ENCODE data around the gene ABCC2.
"Not testable (repeated sequence)": the region's sequence is repeated elsewhere in the genome, so short reads cannot be mapped to it uniquely, and the experiment has no call there.

Gene ABCC2

GRCh38 chr10:99840859-99841258, 58.4 kb downstream of the ABCC2 start:
- ATAC-seq (replicated peaks); H3K4me3 Mint-ChIP-seq: not testable (repeated sequence)

GRCh38 chr10:99841746-99842145, 59.3 kb downstream of the ABCC2 start:
- H3K9me3 Mint-ChIP-seq = no peaks in the 10 kb centered on the region
- ATAC-seq (replicated peaks) = no peak
- H3K4me3 Mint-ChIP-seq = no peak overlapping the region
- no peak overlapping the region for H3K27ac Mint-ChIP-seq
- H3K4me1 Mint-ChIP-seq (ENCODE audit: low read depth in 2 of 2) = peaks cover 5 to 9% of the 10 kb centered on the region in 2 donors
- no peak for DNase-seq
- no peaks in the 10 kb centered on the region for H3K27me3 Mint-ChIP-seq
- H3K36me3 Mint-ChIP-seq (ENCODE audit: insufficient read depth) = no peaks in the 10 kb centered on the region

More at GRCh38 chr10:99840859-99841258, 58.4 kb downstream of the ABCC2 start:
- not testable (repeated sequence) for DNase-seq; H3K27me3 Mint-ChIP-seq; H3K9me3 Mint-ChIP-seq; H3K4me1 Mint-ChIP-seq (ENCODE audit: low read depth in 2 of 2); H3K27ac Mint-ChIP-seq; H3K36me3 Mint-ChIP-seq (ENCODE audit: insufficient read depth)

DNA sequence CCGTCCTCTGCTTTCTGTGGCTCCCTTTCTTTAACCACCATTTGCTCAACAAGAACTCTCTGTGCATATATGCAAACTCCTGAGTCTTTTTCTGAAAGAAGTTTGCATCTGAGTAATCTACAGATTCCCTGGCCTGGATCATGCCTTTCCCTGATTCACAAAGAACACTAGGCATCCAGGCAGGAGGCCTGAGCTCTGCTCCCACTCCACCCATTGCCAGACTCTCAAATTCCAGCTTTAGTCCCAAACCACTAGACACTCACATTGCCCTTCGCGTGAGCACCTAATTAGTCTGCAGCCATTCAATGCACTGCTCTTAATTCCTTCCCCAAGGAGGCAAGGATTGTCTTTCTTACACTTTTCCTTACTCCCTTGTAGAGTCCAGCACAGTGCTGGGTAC, 60.9 kb downstream of the ABCC2 start:
- Mint-ChIP-seq H3K4me1 (ENCODE audit: low read depth in 2 of 2) (peaks cover 5 to 9% of the 10 kb centered on the region in 2 donors), H3K4me3 (no peak overlapping the region), H3K36me3 (ENCODE audit: insufficient read depth) (no peaks in the 10 kb centered on the region), H3K27me3 (no peaks in the 10 kb centered on the region), H3K9me3 (no peaks in the 10 kb centered on the region), H3K27ac (no peak overlapping the region)
- ATAC-seq (replicated peaks) = no peak
- DNase-seq = no peak

- Mint-ChIP-seq H3K36me3 (ENCODE audit: insufficient read depth) (no peaks in the 10 kb centered on the region), H3K27ac (no peak overlapping the region), H3K9me3 (no peaks in the 10 kb centered on the region), H3K4me3 (no peak overlapping the region), H3K27me3 (no peaks in the 10 kb centered on the region), H3K4me1 (ENCODE audit: low read depth in 2 of 2) (peaks cover 5 to 9% of the 10 kb centered on the region in 2 donors)
- DNase-seq (no peak), ATAC-seq (replicated peaks) (no peak)
Measured at GRCh38 chr10:99844433-99844955, 62.1 kb downstream of the ABCC2 start.

DNA sequence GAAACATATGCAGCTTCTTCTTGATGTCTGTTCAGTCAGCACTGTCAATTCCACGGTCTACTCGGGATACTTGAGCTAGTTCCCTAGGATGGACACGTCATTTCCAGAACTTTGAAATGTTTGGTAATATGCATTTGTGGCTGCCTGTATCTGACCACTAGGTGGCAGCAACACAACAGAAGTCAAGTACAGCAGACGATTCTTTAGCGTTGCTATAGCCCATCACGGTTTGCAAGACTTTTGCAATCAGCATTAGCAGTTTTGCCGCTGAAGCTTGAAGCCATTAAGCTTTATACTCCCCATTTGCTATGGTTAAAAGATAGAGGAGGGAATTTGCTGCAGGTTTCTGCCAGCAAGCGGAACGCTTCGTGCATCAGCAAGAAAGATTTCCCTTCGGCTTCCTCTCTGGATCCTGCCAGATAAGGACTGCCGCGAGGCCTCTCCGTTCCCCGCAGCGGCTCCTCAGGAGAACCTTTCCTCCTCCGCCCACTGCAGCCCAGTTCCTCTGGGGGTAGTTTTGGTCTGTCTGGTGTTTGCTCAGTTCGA, 63.5 kb downstream of the ABCC2 start:
- peak; percentile 92 for ATAC-seq (replicated peaks)
- peak; percentile 61 to 68 (median 67) for DNase-seq
- Mint-ChIP-seq H3K4me3 (peak overlapping the region; percentile 21 to 45), H3K27me3 (no peaks in the 10 kb centered on the region), H3K36me3 (ENCODE audit: insufficient read depth) (no peaks in the 10 kb centered on the region), H3K27ac (no peak overlapping the region), H3K9me3 (no peaks in the 10 kb centered on the region), H3K4me1 (ENCODE audit: low read depth in 2 of 2) (peaks cover 5 to 9% of the 10 kb centered on the region in 2 donors)

GRCh38 chr10:99849057-99849456, 66.6 kb downstream of the ABCC2 start:
- Mint-ChIP-seq H3K4me1 (ENCODE audit: low read depth in 2 of 2) (peaks cover 5 to 9% of the 10 kb centered on the region in 2 donors), H3K9me3 (no peaks in the 10 kb centered on the region), H3K36me3 (ENCODE audit: insufficient read depth) (peaks cover under 1% of the 10 kb centered on the region), H3K27me3 (no peaks in the 10 kb centered on the region), H3K27ac (no peak overlapping the region), H3K4me3 (no peak overlapping the region)
- DNase-seq (no peak), ATAC-seq (replicated peaks) (no peak)

DNA sequence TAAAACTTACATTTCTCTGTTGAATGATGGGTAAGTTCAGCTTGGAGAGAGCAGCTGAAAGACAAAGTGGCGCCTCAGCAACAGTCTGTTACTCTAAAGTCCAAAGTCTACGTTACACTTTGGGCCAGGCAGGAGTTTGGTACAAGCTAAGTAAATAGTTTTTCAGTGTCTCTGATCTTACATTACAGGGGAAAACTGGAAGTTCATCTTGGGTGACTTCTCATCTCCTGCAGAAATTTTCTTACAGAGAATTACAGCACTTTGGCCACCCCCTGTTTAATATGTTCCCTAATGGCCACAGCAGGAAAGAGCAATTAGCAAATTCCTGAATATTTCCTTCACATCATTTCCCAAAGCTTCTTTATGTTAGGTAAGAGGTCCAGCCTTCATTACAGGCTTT, 67.1 kb downstream of the ABCC2 start:
- H3K27me3 Mint-ChIP-seq = no peaks in the 10 kb centered on the region
- ATAC-seq (replicated peaks) (no peak), DNase-seq (no peak)
- no peak overlapping the region for H3K27ac Mint-ChIP-seq
- peaks cover 5 to 9% of the 10 kb centered on the region in 2 donors for H3K4me1 Mint-ChIP-seq (ENCODE audit: low read depth in 2 of 2)
- H3K4me3 Mint-ChIP-seq = no peak overlapping the region
- H3K9me3 Mint-ChIP-seq = no peaks in the 10 kb centered on the region
- peaks cover 4% of the 10 kb centered on the region for H3K36me3 Mint-ChIP-seq (ENCODE audit: insufficient read depth)

DNA sequence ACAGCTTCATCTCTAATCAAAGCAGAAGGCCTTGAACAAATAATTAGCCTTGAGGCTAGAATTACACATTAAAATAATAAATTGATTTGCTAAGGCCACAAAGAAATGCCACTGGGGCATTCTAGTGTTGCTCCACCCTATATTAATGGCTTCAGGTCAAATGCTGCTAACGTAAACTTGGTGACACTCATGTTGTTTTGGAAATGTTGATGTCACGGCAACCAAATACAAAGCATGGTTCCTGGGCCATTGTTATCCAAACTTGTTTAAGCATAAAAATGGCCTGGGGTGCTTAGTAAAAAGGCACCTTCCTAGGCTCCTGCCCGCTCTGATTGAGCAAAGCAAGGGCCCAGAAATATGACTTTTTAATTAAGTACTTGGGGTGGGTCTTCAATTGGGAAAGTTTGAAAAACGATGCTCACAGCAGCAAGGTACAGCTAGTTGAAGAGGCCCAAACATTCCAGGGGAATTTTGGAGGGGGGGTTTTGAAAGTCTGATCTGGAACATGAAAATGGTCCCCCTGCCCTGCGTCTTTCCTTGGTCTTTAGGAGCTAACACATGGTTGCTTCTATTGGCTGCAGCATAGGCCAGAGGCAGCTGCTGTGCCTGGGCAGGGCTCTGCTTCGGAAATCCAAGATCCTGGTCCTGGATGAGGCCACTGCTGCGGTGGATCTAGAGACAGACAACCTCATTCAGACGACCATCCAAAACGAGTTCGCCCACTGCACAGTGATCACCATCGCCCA, 67.8 kb downstream of the ABCC2 start:
- no peak for DNase-seq
- H3K4me1 Mint-ChIP-seq (ENCODE audit: low read depth in 2 of 2) = peaks cover 5 to 9% of the 10 kb centered on the region in 2 donors
- H3K27ac Mint-ChIP-seq = no peak overlapping the region
- H3K27me3 Mint-ChIP-seq = no peaks in the 10 kb centered on the region
- no peaks in the 10 kb centered on the region for H3K9me3 Mint-ChIP-seq
- H3K4me3 Mint-ChIP-seq = no peak overlapping the region
- H3K36me3 Mint-ChIP-seq (ENCODE audit: insufficient read depth) = peaks cover 4% of the 10 kb centered on the region
- no peak for ATAC-seq (replicated peaks)

DNA sequence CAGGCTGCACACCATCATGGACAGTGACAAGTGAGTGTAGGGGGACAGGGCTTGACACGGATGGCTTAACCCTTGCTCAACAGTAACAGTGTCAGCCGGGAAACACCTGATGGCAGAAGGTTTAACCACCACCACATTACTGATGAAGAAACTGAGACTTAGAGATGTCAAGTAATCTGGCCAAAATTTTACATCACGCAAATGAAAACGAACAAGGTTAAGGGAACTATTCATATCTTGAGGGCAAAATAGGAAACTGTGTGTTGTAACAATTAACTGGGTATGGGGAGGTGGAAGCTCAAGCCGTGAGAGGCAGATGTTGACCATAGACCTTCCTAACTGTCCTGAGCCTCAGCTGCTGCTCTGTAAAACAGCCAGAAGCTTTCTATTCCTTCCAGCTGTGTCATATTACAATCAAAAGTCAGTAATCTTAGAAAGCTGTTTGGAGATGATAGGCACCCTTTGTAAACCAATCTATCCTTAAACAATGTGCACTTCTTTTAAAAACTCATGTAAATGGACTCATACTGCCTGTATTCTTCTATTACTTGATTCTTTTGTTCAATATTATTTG, 68.4 kb downstream of the ABCC2 start:
- Mint-ChIP-seq H3K9me3 (no peaks in the 10 kb centered on the region), H3K27me3 (no peaks in the 10 kb centered on the region), H3K4me1 (ENCODE audit: low read depth in 2 of 2) (peaks cover 5 to 6% of the 10 kb centered on the region in 2 donors), H3K36me3 (ENCODE audit: insufficient read depth) (peaks cover 4% of the 10 kb centered on the region), H3K4me3 (no peak overlapping the region), H3K27ac (no peak overlapping the region)
- ATAC-seq (replicated peaks) = no peak
- DNase-seq = no peak

DNA sequence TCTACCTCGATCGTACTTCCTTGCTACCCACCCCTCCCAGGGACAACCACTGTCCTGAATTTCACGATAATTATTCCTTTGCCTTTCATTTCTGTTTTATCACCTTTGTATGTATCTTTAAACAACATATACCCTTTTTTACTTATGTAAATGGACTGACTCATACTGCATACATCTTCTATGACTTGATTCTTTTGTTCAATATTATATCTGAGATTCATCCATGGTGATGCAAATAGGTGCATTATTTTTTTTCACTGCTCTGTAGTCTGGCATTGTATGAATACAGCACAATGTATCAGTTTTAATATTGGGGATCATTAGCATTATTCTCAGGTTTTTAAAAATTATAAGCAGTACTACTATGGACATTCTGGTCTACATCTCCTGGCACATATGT, 69.4 kb downstream of the ABCC2 start:
- DNase-seq (no peak), ATAC-seq (replicated peaks) (no peak)
- Mint-ChIP-seq H3K27ac (peak overlapping the region in 1 of 2 donors; percentile 2), H3K4me3 (no peak overlapping the region), H3K36me3 (ENCODE audit: insufficient read depth) (peaks cover 4% of the 10 kb centered on the region), H3K9me3 (no peaks in the 10 kb centered on the region), H3K4me1 (ENCODE audit: low read depth in 2 of 2) (no peaks in the 10 kb centered on the region), H3K27me3 (no peaks in the 10 kb centered on the region)

- Mint-ChIP-seq H3K36me3 (ENCODE audit: insufficient read depth) (peaks cover 4% of the 10 kb centered on the region), H3K4me3 (no peak overlapping the region), H3K4me1 (ENCODE audit: low read depth in 2 of 2) (no peaks in the 10 kb centered on the region), H3K27me3 (peaks cover 0 to 3% of the 10 kb centered on the region in 2 donors), H3K9me3 (no peaks in the 10 kb centered on the region), H3K27ac (no peak overlapping the region)
- ATAC-seq (replicated peaks) (no peak), DNase-seq (no peak)
Measured at GRCh38 chr10:99852481-99853213, 70.2 kb downstream of the ABCC2 start.

DNA sequence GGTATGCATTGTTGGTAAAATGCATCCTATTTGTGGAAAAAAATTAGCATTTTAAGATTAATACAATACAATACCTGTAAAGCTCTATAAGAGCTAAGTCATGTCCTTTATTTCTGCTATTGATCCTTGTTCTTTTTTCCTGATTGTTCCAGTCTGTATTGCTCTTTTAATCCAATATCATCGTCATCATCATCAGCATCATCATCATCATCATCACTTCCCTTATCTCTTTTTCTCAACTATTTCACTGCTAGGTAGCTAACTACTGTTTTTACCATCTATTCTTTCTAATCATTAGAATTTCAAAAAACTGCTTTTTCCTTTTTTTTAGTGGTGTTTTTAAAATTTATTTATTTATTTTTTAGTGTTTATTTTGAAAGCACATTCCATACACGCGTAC, 71.2 kb downstream of the ABCC2 start:
- Mint-ChIP-seq H3K27ac (no peak overlapping the region), H3K9me3 (no peaks in the 10 kb centered on the region), H3K36me3 (ENCODE audit: insufficient read depth) (peaks cover 4% of the 10 kb centered on the region), H3K4me3 (no peak overlapping the region), H3K27me3 (peaks cover 0 to 10% of the 10 kb centered on the region in 2 donors), H3K4me1 (ENCODE audit: low read depth in 2 of 2) (no peaks in the 10 kb centered on the region)
- ATAC-seq (replicated peaks) (no peak), DNase-seq (no peak)

DNA sequence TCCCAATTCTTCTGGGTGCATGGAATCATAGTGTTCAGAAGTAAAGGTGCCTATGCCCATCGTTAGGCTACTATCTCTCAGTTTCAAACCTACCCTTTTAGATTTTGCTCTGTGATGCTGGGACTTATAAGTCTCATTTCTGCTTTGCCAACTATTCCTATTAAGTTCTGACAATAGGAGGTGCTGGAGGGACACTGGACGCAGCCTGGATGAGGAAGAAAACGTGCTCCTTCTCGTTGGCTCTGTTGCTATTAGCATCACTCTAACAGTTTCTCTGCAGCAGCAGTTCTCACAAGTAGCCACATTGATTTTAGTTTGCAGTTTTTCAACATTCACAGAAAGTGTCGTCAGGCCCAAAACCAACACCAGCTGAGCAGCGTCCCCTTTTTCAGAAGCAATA, 72.4 kb downstream of the ABCC2 start:
- no peak for ATAC-seq (replicated peaks)
- DNase-seq = no peak
- Mint-ChIP-seq H3K27me3 (peaks cover 0 to 16% of the 10 kb centered on the region in 2 donors), H3K27ac (no peak overlapping the region), H3K9me3 (no peaks in the 10 kb centered on the region), H3K4me3 (no peak overlapping the region), H3K36me3 (ENCODE audit: insufficient read depth) (peaks cover 4% of the 10 kb centered on the region), H3K4me1 (ENCODE audit: low read depth in 2 of 2) (no peaks in the 10 kb centered on the region)

All from effector memory CD8-positive, alpha-beta T cell (primary cell).